Measurements from ENCODE around the gene NRDC.
"Not testable (repeated sequence)": the region's sequence is repeated elsewhere in the genome, so short reads cannot be mapped to it uniquely, and the experiment has no call there.

Gene NRDC

GRCh38 chr1:51843948-51844347, 34.6 kb downstream of the NRDC start:
- H3K4me3 ChIP-seq (ENCODE audit: low read depth, low read length): no peak overlapping the region

GRCh38 chr1:51842261-51842660, 36.3 kb downstream of the NRDC start:
- no peak overlapping the region for H3K4me3 ChIP-seq (ENCODE audit: low read depth, low read length)

- no peak overlapping the region for H3K4me3 ChIP-seq (ENCODE audit: low read depth, low read length)
Observed at GRCh38 chr1:51840743-51841461, 37.6 kb downstream of the NRDC start.

GRCh38 chr1:51840182-51840581, 38.3 kb downstream of the NRDC start:
- no peak overlapping the region for H3K4me3 ChIP-seq (ENCODE audit: low read depth, low read length)

GRCh38 chr1:51839094-51839493, 39.4 kb downstream of the NRDC start:
- H3K4me3 ChIP-seq (ENCODE audit: low read depth, low read length): no peak overlapping the region

GRCh38 chr1:51837243-51837642, 41.3 kb downstream of the NRDC start:
- no peak overlapping the region for H3K4me3 ChIP-seq (ENCODE audit: low read depth, low read length)

GRCh38 chr1:51833700-51834099, 44.8 kb downstream of the NRDC start:
- no peak overlapping the region for H3K4me3 ChIP-seq (ENCODE audit: low read depth, low read length)

- no peak overlapping the region for H3K4me3 ChIP-seq (ENCODE audit: low read depth, low read length)
Observed at GRCh38 chr1:51829058-51829457, 49.5 kb downstream of the NRDC start.

GRCh38 chr1:51819810-51820209, 58.7 kb downstream of the NRDC start:
- H3K4me3 ChIP-seq (ENCODE audit: low read depth, low read length): no peak overlapping the region

- not testable (repeated sequence) for H3K4me3 ChIP-seq (ENCODE audit: low read depth, low read length)
Observed at GRCh38 chr1:51819021-51819420, 59.5 kb downstream of the NRDC start.

- H3K4me3 ChIP-seq (ENCODE audit: low read depth, low read length): no peak overlapping the region
Observed at GRCh38 chr1:51818487-51818886, 60.0 kb downstream of the NRDC start.

- no peak overlapping the region for H3K4me3 ChIP-seq (ENCODE audit: low read depth, low read length)
Observed at GRCh38 chr1:51814513-51814912, 64.0 kb downstream of the NRDC start.

- no peak overlapping the region for H3K4me3 ChIP-seq (ENCODE audit: low read depth, low read length)
Observed at GRCh38 chr1:51799372-51799771, 79.2 kb downstream of the NRDC start.

GRCh38 chr1:51794868-51795267, 83.7 kb downstream of the NRDC start:
- H3K4me3 ChIP-seq (ENCODE audit: low read depth, low read length): no peak overlapping the region

GRCh38 chr1:51794260-51794659, 84.3 kb downstream of the NRDC start:
- H3K4me3 ChIP-seq (ENCODE audit: low read depth, low read length): no peak overlapping the region

GRCh38 chr1:51792864-51793263, 85.7 kb downstream of the NRDC start:
- no peak overlapping the region for H3K4me3 ChIP-seq (ENCODE audit: low read depth, low read length)

GRCh38 chr1:51791888-51792287, 86.6 kb downstream of the NRDC start:
- no peak overlapping the region for H3K4me3 ChIP-seq (ENCODE audit: low read depth, low read length)

- no peak overlapping the region for H3K4me3 ChIP-seq (ENCODE audit: low read depth, low read length)
Observed at GRCh38 chr1:51790385-51790784, 88.1 kb downstream of the NRDC start.

GRCh38 chr1:51789342-51789741, 89.2 kb downstream of the NRDC start:
- no peak overlapping the region for H3K4me3 ChIP-seq (ENCODE audit: low read depth, low read length)

GRCh38 chr1:51788938-51789337, 89.6 kb downstream of the NRDC start:
- H3K4me3 ChIP-seq (ENCODE audit: low read depth, low read length): no peak overlapping the region

- H3K4me3 ChIP-seq (ENCODE audit: low read depth, low read length): no peak overlapping the region
Observed at GRCh38 chr1:51784997-51785421, 93.5 kb downstream of the NRDC start.

GRCh38 chr1:51780927-51781326, 97.6 kb downstream of the NRDC start:
- no peak overlapping the region for H3K4me3 ChIP-seq (ENCODE audit: low read depth, low read length)

GRCh38 chr1:51776408-51776807, 102.1 kb downstream of the NRDC start:
- no peak overlapping the region for H3K4me3 ChIP-seq (ENCODE audit: low read depth, low read length)
